Fibroblast of pulmonary artery (primary cell): Measurements from ENCODE around the gene LRRC8B.
"Not testable (repeated sequence)": the region's sequence is repeated elsewhere in the genome, so short reads cannot be mapped to it uniquely, and the experiment has no call there.

Experiments used
- DNase-seq: peaks from one replicate; pipeline ENCODE4 v3.0.0-alpha.2; 2010; ENCODE audit warnings: low read depth
- H3K4me3 ChIP-seq: replicated peaks from 2 replicates; pipeline ENCODE4 v1.5.1; 2011; ENCODE audit warnings: low read depth, mild to moderate bottlenecking, control low read depth, low read length, moderate library complexity
- CTCF ChIP-seq: IDR thresholded peaks from 2 replicates; pipeline ENCODE4 v1.5.1; 2011; ENCODE audit warnings: mild to moderate bottlenecking, control low read depth, low read length, inconsistent platforms; ENCODE audit errors: missing control alignments

The LRRC8B gene

GRCh38 chr1:89627596-89627962 lies 103.0 kb downstream of the LRRC8B start:
- DNase-seq: no peak
- H3K4me3 ChIP-seq: no peak overlapping the region
- no peak for TF ChIP-seq CTCF

- no peak for TF ChIP-seq CTCF
- H3K4me3 ChIP-seq: no peak overlapping the region
- no peak for DNase-seq
Measured at GRCh38 chr1:89629146-89629545, 104.5 kb downstream of the LRRC8B start.

- not testable (repeated sequence) for H3K4me3 ChIP-seq, DNase-seq
Measured at GRCh38 chr1:89629600-89629999, 105.0 kb downstream of the LRRC8B start.

GRCh38 chr1:89630048-89630447 lies 105.4 kb downstream of the LRRC8B start:
- H3K4me3 ChIP-seq: no peak overlapping the region
- peak; percentile 2 for TF ChIP-seq CTCF
- DNase-seq: no peak

- peak overlapping the region; percentile 82 for H3K4me3 ChIP-seq
- no peak for TF ChIP-seq CTCF
- DNase-seq: no peak
Measured at GRCh38 chr1:89631816-89632656, 107.4 kb downstream of the LRRC8B start.

GRCh38 chr1:89632657-89633247 lies 108.1 kb downstream of the LRRC8B start, which contains the start of gene LRRC8C:
Gene LRRC8C (plus strand): TSS chr1:89633120. CDS start chr1:89686474, 53,354 bp downstream.
- DNase-seq: peak; percentile 78
- peak within 1 kb of the TSS; percentile 82 for H3K4me3 ChIP-seq
- no peak for TF ChIP-seq CTCF

- no peak for TF ChIP-seq CTCF
- peak overlapping the region; percentile 82 for H3K4me3 ChIP-seq
- DNase-seq: peak; percentile 58
Measured at GRCh38 chr1:89633248-89633799, 108.7 kb downstream of the LRRC8B start.
